ENCODE results near the gene DUSP16.

The DUSP16 gene

GRCh38 chr12:12446786-12447185 is 115.9 kb downstream of the DUSP16 start:
- CTCF ChIA-PET: interaction anchor here (1.4 kb wide), 1 partner anchor 290 kb away, joined by 3 read pairs; no protein-coding TSS in a partner anchor
- no peak for DNase-seq (ENCODE audit: extremely low spot score)
- TF ChIP-seq, protein P1, sequence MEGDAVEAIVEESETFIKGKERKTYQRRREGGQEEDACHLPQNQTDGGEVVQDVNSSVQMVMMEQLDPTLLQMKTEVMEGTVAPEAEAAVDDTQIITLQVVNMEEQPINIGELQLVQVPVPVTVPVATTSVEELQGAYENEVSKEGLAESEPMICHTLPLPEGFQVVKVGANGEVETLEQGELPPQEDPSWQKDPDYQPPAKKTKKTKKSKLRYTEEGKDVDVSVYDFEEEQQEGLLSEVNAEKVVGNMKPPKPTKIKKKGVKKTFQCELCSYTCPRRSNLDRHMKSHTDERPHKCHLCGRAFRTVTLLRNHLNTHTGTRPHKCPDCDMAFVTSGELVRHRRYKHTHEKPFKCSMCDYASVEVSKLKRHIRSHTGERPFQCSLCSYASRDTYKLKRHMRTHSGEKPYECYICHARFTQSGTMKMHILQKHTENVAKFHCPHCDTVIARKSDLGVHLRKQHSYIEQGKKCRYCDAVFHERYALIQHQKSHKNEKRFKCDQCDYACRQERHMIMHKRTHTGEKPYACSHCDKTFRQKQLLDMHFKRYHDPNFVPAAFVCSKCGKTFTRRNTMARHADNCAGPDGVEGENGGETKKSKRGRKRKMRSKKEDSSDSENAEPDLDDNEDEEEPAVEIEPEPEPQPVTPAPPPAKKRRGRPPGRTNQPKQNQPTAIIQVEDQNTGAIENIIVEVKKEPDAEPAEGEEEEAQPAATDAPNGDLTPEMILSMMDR (IDR thresholded peaks at IDR 0.05; ENCODE audit: control extremely low read depth, extremely low read depth, low read depth, missing control alignments): no peak
- POLR2A ChIA-PET: no interaction called here

DNA sequence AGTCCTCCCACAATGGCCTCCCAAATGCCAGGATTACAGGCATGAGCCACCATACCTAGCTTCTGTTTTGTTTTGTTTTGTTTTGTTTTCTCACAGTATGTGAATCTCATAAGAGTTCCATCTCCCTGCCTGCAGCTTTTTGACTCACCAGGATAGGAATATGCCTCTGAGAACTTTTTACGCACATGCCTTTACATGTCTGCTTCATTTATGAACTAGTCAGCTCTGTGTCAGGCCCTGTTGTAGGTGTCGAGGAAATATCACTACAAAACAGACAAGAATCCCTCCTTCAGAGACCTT is 116.8 kb downstream of the DUSP16 start:
- ChIA-PET POLR2A (interaction anchor here (0.6 kb wide), 1 partner anchor 15 kb away, joined by 5 read pairs; no protein-coding TSS in a partner anchor), CTCF (interaction anchor here (1.5 kb wide), 1 partner anchor 9 kb away, joined by 5 read pairs; no protein-coding TSS in a partner anchor)
- TF ChIP-seq, protein P1 (IDR thresholded peaks at IDR 0.05; ENCODE audit: control extremely low read depth, extremely low read depth, low read depth, missing control alignments): no peak
- no peak for DNase-seq (ENCODE audit: extremely low spot score)

DNA sequence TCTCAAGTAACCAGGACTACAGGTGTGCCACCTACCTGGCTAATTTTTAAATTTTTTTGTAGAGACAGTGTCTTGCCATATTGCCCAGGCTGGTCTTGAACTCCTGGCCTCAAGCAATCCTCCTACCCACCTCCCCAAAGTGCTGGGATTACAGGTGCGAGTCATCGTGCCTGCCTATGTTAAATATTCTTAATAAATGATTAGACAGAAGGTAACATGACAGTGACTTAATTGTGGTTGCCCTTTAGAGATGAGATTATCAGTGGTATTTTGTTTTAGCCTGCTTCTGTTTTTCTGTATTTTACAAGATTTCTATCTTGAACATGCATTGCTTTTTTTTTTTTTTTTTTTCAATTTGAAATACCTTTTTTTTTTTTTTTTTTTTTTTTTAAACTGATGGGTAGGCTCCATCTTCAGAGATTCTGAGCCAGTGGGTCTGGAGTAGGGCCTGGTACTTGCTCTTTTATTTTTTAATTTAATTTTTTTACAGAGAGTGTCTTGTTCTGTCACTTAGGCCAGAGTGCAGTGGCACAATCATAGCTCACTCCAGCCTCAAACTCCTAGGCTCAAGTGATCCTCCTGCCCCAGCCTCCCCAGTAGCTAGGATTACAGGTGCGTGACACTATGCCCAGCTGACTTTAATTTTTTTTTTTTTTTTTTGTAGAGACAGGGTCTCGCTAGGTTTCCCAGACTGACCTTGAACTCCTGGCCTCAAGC is 117.3 kb downstream of the DUSP16 start:
- ChIA-PET CTCF (interaction anchor here (1.1 to 1.5 kb wide), 4 partner anchors 9 to 210 kb away, joined by 3 to 5 read pairs (median 4); no protein-coding TSS in a partner anchor), POLR2A (interaction anchor here (0.6 kb wide), 1 partner anchor 16 kb away, joined by 5 read pairs; no protein-coding TSS in a partner anchor)
- no peak for DNase-seq (ENCODE audit: extremely low spot score)
- TF ChIP-seq, protein P1 (IDR thresholded peaks at IDR 0.05; ENCODE audit: control extremely low read depth, extremely low read depth, low read depth, missing control alignments): no peak

- CTCF ChIA-PET: interaction anchor here (1.1 to 1.7 kb wide), 4 partner anchors 9 to 112 kb away, joined by 3 to 5 read pairs (median 4); no protein-coding TSS in a partner anchor
- no peak for DNase-seq (ENCODE audit: extremely low spot score)
- POLR2A ChIA-PET: no interaction called here
- TF ChIP-seq, protein P1 (IDR thresholded peaks at IDR 0.05; ENCODE audit: control extremely low read depth, extremely low read depth, low read depth, missing control alignments): no peak
Measured at GRCh38 chr12:12443431-12443878, 119.2 kb downstream of the DUSP16 start.

DNA sequence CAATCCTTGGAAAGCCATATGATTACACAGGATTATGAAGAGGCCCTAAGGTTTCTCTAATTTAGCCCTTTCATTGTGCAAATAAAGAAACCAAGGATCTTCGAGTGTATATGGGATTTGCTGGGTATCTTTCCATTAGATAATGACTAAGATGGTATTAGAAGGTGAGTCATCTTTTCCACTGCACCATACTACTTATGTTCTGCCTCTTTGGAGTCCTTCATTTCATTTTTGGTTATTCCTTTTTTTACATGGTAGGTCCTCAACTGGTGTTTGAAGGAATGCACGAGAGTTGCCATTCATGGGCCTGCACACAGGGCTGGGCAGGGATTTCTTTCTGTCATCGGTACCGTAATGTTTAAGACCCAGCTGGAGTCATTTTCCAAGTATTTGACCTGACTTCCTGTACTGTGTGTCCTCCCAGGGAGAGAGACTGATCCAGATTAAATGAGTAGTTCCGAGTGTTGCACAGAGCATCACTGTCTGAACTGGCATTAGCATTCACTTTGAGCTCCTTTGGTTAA is 120.1 kb downstream of the DUSP16 start:
- ChIA-PET CTCF (interaction anchor here (0.8 to 1.5 kb wide), 4 partner anchors 8 to 214 kb away, joined by 3 to 4 read pairs (median 3); no protein-coding TSS in a partner anchor), POLR2A (no interaction called here)
- TF ChIP-seq, protein P1 (IDR thresholded peaks at IDR 0.05; ENCODE audit: control extremely low read depth, extremely low read depth, low read depth, missing control alignments): no peak
- no peak for DNase-seq (ENCODE audit: extremely low spot score)

DNA sequence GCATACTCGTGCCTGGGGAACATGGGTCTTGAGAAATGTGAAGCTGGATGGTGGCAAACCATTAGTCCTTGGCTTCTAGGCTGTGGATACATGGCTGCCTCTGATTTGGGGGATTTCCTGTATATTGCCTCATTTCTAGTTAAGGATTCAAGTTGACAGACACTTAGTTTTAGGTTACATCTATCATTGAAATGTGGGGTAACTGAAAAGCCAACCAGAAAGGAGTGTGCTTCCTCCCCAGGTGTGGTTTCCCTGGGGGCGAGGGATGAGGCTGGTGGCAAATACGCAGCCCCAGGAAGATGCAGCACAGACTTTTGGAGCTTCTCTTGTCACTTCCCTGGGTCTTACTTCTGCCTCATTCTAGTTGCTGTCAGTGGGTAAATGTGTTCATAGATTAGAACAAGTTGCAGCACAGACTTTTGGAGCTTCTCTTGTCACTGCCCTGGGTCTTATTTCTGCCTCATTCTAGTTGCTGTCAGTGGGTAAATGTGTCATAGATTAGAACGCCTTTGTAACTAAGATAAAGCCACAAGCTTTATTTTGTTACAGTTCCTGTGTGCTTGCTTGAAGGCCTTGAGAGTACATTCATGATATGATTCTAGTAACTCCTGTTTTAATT is 120.7 kb downstream of the DUSP16 start:
- DNase-seq (ENCODE audit: extremely low spot score): peak; percentile 39
- POLR2A ChIA-PET: no interaction called here
- CTCF ChIA-PET: interaction anchor here (0.8 to 1.5 kb wide), 5 partner anchors 8 to 215 kb away, joined by 3 to 4 read pairs (median 3); no protein-coding TSS in a partner anchor
- TF ChIP-seq, protein P1 (IDR thresholded peaks at IDR 0.05; ENCODE audit: control extremely low read depth, extremely low read depth, low read depth, missing control alignments): no peak

All from GM10248 (cell line).